Activated CD8-positive, alpha-beta memory T cell treated with anti-CD3 and anti-CD28 coated beads for 24 hours (primary cell): ENCODE measurements around the gene GLG1.
A peak's percentile ranks its signal among the peaks of the same experiment; 100 is the strongest.

Experiments
- DNase-seq: peaks from one replicate; pipeline ENCODE4 v3.0.0-alpha.2; 2020

GLG1 gene

DNA sequence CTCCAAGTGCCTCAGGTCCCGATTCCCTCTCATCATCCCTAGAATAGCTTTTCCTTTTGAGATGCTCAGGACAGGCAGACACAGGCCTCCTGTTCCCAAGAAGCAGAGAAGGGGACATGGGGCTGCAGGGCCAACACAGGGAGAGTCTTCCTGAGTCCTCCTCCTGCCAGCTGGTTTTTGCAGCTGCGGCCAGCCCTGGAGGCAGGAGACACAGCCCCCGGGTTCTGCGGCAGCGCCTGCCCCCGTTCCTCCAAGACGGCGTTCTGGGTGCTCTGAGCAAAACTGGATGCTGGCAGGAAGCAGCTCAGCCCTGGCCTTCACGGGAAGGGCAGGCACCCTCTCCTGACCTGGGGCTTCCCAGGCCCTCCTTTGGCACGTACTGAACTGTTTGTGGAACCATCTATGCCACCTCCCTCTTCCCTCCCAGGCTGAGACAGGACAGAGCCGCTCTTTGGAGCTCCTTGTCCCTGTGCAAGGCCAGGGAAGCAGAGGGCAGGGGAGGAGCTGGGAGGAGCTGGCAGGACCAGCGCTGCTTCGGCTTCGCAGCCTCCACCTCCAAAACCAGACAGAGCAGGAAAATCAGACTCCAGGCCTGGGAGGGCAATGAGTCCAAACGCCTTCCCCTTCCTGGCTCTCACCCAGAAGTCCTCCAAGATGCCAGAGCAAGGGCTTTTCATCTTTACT lies 208.6 kb downstream of the GLG1 start:
- DNase-seq: peak; percentile 54
